Measurements from ENCODE around the gene CCR9. TPM values are rescaled to one million over a fixed set of nuclear protein-coding genes. Genes with fewer than 3 reads are reported as not detected.
A peak's percentile ranks its signal among the peaks of the same experiment; 100 is the strongest.

Gene CCR9
- total RNA-seq, 4 donors from 2014 or later, result 0.78 TPM; not detected in 3

DNA sequence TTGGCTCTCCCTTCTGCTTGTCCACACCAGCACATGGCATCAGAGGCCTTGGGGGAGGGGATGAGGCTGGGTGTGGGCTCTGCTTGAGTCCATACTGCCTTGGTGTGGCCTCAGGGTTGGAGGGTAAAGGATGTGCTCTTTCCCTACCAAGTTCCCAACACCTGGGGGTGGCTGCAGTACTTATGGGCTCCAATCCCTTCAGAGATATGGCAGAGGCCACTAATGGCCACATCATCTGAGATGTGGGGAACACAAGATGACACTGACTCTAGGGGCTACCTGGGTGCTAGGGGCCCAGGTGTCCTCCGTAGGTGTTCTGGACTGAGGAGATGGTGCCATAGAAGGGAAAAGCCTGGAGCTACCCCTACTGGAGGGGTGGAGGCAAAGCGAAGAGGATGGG is 63.8 kb downstream of the CCR9 start:
- Histone ChIP-seq H3K36me3 (peaks cover 9 to 100% (median 24%) of the 10 kb centered on the region in 3 donors), H3K9me3 (no peaks in the 10 kb centered on the region), H3K4me3 (no peak overlapping the region), H3K27ac (peak overlapping the region in 1 of 4 donors; percentile 53), H3K4me1 (no peaks in the 10 kb centered on the region), H3K27me3 (no peaks in the 10 kb centered on the region)
- WGBS, 2 donors, result 100% methylated on average over 1 to 2 of the region's 2 CpGs
- DNase-seq (ENCODE audit: low spot score in 2 of 2), result no peak
- TF ChIP-seq EP300 (IDR thresholded peaks at IDR 0.05), result no peak
- TF ChIP-seq, protein P1, sequence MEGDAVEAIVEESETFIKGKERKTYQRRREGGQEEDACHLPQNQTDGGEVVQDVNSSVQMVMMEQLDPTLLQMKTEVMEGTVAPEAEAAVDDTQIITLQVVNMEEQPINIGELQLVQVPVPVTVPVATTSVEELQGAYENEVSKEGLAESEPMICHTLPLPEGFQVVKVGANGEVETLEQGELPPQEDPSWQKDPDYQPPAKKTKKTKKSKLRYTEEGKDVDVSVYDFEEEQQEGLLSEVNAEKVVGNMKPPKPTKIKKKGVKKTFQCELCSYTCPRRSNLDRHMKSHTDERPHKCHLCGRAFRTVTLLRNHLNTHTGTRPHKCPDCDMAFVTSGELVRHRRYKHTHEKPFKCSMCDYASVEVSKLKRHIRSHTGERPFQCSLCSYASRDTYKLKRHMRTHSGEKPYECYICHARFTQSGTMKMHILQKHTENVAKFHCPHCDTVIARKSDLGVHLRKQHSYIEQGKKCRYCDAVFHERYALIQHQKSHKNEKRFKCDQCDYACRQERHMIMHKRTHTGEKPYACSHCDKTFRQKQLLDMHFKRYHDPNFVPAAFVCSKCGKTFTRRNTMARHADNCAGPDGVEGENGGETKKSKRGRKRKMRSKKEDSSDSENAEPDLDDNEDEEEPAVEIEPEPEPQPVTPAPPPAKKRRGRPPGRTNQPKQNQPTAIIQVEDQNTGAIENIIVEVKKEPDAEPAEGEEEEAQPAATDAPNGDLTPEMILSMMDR (IDR thresholded peaks at IDR 0.05), result no peak
- TF ChIP-seq POLR2A (IDR thresholded peaks at IDR 0.05), result no peak

DNA sequence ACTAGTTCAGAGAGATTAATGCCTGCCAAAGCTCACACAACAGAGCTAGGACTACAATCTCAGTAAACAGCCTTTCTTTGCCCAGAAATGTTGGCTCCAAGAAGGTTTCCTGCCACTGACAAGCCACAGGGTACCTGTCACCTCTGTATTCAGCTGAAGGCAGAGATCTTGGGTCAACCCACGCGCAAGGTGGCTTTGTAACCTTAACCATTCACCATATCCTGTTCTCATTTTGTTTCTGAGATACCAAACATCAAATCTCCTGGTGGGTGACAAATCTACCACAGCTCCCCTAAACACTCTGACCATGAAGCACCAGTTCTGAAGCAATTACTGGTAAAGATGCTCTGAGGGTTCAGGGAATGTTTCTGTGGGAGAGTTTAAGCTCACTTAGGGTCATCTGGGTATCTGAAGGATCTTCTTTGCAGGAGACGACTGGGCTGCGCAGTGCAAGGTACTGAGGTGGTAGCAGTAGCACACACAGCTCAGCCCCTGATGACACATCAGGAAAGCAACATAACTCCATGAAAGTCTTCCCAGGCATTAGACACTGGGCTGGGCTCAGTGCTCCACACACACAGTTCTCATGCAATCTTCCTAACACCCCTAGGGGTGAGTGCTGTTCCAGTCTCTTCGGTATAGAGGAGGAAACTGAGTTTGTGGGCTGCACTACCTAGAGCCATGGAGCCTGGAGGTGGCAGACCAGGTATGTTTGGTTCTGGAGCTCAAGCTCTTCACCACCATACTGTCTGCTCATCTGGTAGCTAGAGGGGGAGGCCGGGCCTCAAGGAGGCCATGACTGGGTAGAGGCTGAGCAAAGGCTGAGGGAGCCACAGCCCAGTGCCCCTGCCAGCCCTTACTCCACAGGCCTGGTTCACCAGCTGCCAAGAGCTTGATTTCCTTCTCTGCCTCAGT is 64.6 kb downstream of the CCR9 start:
- H3K27ac ChIP-seq, result no peak overlapping the region
- 98 to 100% methylated on average over 5 to 6 of the region's 6 CpGs for WGBS, 2 donors
- TF ChIP-seq, protein P1 (IDR thresholded peaks at IDR 0.05), result no peak
- TF ChIP-seq POLR2A (IDR thresholded peaks at IDR 0.05) (no peak), EP300 (IDR thresholded peaks at IDR 0.05) (no peak)
- no peaks in the 10 kb centered on the region for H3K27me3 ChIP-seq
- H3K36me3 ChIP-seq, result peaks cover 10 to 100% (median 30%) of the 10 kb centered on the region in 3 donors
- H3K9me3 ChIP-seq, result no peaks in the 10 kb centered on the region
- no peak overlapping the region for H3K4me3 ChIP-seq
- H3K4me1 ChIP-seq, result no peaks in the 10 kb centered on the region
- DNase-seq (ENCODE audit: low spot score in 2 of 2), result no peak

DNA sequence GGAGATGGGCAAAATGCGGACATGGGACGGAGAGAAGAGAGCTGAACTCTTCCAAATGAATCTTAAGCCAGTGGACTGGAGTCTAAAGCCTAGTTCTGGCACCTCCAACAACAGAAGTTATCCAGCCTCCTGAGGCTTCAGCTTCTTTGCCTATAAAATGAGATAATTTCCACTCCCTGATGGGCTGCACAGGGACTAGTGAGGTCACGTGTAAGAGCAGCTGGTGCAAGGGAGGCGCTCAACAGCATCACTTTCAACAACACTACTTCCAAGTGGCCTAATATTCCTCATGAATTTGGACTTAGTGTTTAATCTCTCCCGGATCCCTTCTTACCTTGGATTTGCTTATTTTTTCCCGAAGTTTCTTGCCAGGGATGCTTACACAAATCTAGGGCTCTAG is 65.6 kb downstream of the CCR9 start:
- Histone ChIP-seq H3K27ac (no peak overlapping the region), H3K36me3 (peaks cover 10 to 99% (median 30%) of the 10 kb centered on the region in 3 donors), H3K27me3 (no peaks in the 10 kb centered on the region), H3K9me3 (no peaks in the 10 kb centered on the region), H3K4me1 (no peaks in the 10 kb centered on the region), H3K4me3 (no peak overlapping the region)
- 89 to 90% methylated on average over 6 of the region's 6 CpGs for WGBS, 2 donors
- DNase-seq (ENCODE audit: low spot score in 2 of 2), result no peak
- TF ChIP-seq EP300 (IDR thresholded peaks at IDR 0.05) (no peak), POLR2A (IDR thresholded peaks at IDR 0.05) (no peak)
- TF ChIP-seq, protein P1 (IDR thresholded peaks at IDR 0.05), result no peak

DNA sequence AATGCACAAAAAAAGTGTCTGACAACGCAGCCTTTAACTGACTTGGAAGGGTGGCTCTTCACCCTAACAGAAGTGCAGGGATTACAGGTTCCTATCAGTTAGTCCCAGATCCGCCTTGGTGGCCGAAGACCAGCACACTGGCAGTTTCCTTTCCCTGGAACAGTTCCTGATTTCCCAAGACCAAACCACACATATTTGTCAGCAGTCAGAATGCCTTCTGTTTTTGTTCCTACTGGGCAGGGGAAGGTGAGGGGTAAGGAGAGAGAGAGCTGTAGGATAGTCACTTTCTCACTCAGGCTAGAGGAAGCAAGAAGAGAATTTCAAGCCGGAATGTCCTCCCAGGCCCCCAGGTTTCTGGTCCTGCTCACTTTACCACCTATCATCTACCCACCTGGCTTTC is 66.1 kb downstream of the CCR9 start:
- Histone ChIP-seq H3K9me3 (no peaks in the 10 kb centered on the region), H3K27ac (no peak overlapping the region), H3K4me1 (no peaks in the 10 kb centered on the region), H3K36me3 (peaks cover 13 to 99% (median 30%) of the 10 kb centered on the region in 3 donors), H3K4me3 (no peak overlapping the region), H3K27me3 (no peaks in the 10 kb centered on the region)
- DNase-seq (ENCODE audit: low spot score in 2 of 2), result no peak
- TF ChIP-seq POLR2A (IDR thresholded peaks at IDR 0.05), result no peak
- WGBS, 2 donors, result 79 to 95% methylated on average over 4 of the region's 4 CpGs

Small RNA genes lying within 50 kb of the gene (small RNA-seq; reads per million reads assigned to genes)
- gene RF00019, result not detected

Other genes starting within 250 kb of the CCR9 start
- gene SACM1L, start 197.1 kb upstream of the CCR9 start, total RNA-seq, result 10 to 100 TPM; 43.5 to 64.7 (median 54.3) TPM
- gene SLC6A20, start 90.0 kb upstream of the CCR9 start, total RNA-seq, result 10 to 100 TPM; 13.4 to 26.1 (median 21.5) TPM
- gene LZTFL1, start 44.4 kb upstream of the CCR9 start, total RNA-seq, result 10 to 100 TPM; 12.6 to 32.2 (median 21.3) TPM
- 1 to 10 TPM in 2 of 4 donors, under 1 TPM in 1, not detected in 1; 0.87 to 2.7 (median 2.1) TPM for gene CXCR6, start 56.9 kb downstream of the CCR9 start, total RNA-seq
- gene FYCO1, start 109.3 kb downstream of the CCR9 start, total RNA-seq, result 10 to 100 TPM; 61.7 to 85.2 (median 67.9) TPM
- not detected for gene XCR1, start 140.9 kb downstream of the CCR9 start, total RNA-seq